ENCODE measurements around the gene TGFBR1. TPM values are rescaled to one million over a fixed set of nuclear protein-coding genes. Genes with fewer than 3 reads are reported as not detected.

Gene TGFBR1
- total and polyA plus RNA-seq, 2 donors (not counting 1 experiment from before 2014, with no cell fraction given): 78.5 to 79.1 TPM

GRCh38 chr9:99142275-99142674 lies 37.4 kb downstream of the TGFBR1 start:
- DNase-seq (ENCODE audit: low read depth in 2 of 2): no peak
- Histone ChIP-seq H3K4me2 (ENCODE audit: extremely low read depth, insufficient read depth, low read length) (no peak overlapping the region), H2AFZ (ENCODE audit: low read length) (no peak overlapping the region), H3K79me2 (ENCODE audit: control insufficient read depth, insufficient read depth, low read length) (no peaks in the 10 kb centered on the region), H4K20me1 (ENCODE audit: control insufficient read depth, extremely low read depth, insufficient read depth, low read length) (no peaks in the 10 kb centered on the region), H3K4me3 (replicated peaks in 1 of 4; ENCODE audit: control extremely low read depth in 1 of 4, insufficient read depth in 1 of 4, low read depth in 3 of 4, low read length in 4 of 4) (no peak overlapping the region), H3K9me3 (ENCODE audit: control insufficient read depth, insufficient read depth, low read depth, low read length) (no peaks in the 10 kb centered on the region), H3K36me3 (ENCODE audit: control insufficient read depth, insufficient read depth, low read length) (peaks cover 1% of the 10 kb centered on the region), H3K27ac (ENCODE audit: insufficient read depth, low read length) (no peak overlapping the region), H3K4me1 (ENCODE audit: control insufficient read depth, extremely low read depth, insufficient read depth, low read length) (no peaks in the 10 kb centered on the region), H3K27me3 (ENCODE audit: control insufficient read depth, insufficient read depth, low read length) (no peaks in the 10 kb centered on the region), H3K9ac (ENCODE audit: insufficient read depth, low read length) (no peak overlapping the region)
- TF ChIP-seq EZH2 (IDR thresholded peaks at IDR 0.05; ENCODE audit: low read length, missing control alignments): no peak
- TF ChIP-seq, protein P1, sequence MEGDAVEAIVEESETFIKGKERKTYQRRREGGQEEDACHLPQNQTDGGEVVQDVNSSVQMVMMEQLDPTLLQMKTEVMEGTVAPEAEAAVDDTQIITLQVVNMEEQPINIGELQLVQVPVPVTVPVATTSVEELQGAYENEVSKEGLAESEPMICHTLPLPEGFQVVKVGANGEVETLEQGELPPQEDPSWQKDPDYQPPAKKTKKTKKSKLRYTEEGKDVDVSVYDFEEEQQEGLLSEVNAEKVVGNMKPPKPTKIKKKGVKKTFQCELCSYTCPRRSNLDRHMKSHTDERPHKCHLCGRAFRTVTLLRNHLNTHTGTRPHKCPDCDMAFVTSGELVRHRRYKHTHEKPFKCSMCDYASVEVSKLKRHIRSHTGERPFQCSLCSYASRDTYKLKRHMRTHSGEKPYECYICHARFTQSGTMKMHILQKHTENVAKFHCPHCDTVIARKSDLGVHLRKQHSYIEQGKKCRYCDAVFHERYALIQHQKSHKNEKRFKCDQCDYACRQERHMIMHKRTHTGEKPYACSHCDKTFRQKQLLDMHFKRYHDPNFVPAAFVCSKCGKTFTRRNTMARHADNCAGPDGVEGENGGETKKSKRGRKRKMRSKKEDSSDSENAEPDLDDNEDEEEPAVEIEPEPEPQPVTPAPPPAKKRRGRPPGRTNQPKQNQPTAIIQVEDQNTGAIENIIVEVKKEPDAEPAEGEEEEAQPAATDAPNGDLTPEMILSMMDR (conservative IDR thresholded peaks at IDR 0.05 in 1 of 2, IDR thresholded peaks at IDR 0.05 in 1 of 2; ENCODE audit: low read depth in 1 of 2, low read length in 2 of 2): no peak

GRCh38 chr9:99143655-99144054 lies 38.7 kb downstream of the TGFBR1 start:
- H3K36me3 ChIP-seq (ENCODE audit: control insufficient read depth, insufficient read depth, low read length): peaks cover 1% of the 10 kb centered on the region
- DNase-seq (ENCODE audit: low read depth in 2 of 2): peak in 1 of 2 donors; percentile 7
- TF ChIP-seq EZH2 (IDR thresholded peaks at IDR 0.05; ENCODE audit: low read length, missing control alignments): no peak
- TF ChIP-seq, protein P1 (conservative IDR thresholded peaks at IDR 0.05 in 1 of 2, IDR thresholded peaks at IDR 0.05 in 1 of 2; ENCODE audit: low read depth in 1 of 2, low read length in 2 of 2): no peak

GRCh38 chr9:99144966-99145365 lies 40.1 kb downstream of the TGFBR1 start:
- Histone ChIP-seq H3K4me3 (replicated peaks in 1 of 4; ENCODE audit: control extremely low read depth in 1 of 4, insufficient read depth in 1 of 4, low read depth in 3 of 4, low read length in 4 of 4) (no peak overlapping the region), H3K9ac (ENCODE audit: insufficient read depth, low read length) (no peak overlapping the region), H3K4me2 (ENCODE audit: extremely low read depth, insufficient read depth, low read length) (no peak overlapping the region), H3K79me2 (ENCODE audit: control insufficient read depth, insufficient read depth, low read length) (no peaks in the 10 kb centered on the region), H3K36me3 (ENCODE audit: control insufficient read depth, insufficient read depth, low read length) (peaks cover 1% of the 10 kb centered on the region), H3K9me3 (ENCODE audit: control insufficient read depth, insufficient read depth, low read depth, low read length) (no peaks in the 10 kb centered on the region), H3K4me1 (ENCODE audit: control insufficient read depth, extremely low read depth, insufficient read depth, low read length) (no peaks in the 10 kb centered on the region), H3K27me3 (ENCODE audit: control insufficient read depth, insufficient read depth, low read length) (no peaks in the 10 kb centered on the region), H2AFZ (ENCODE audit: low read length) (no peak overlapping the region), H4K20me1 (ENCODE audit: control insufficient read depth, extremely low read depth, insufficient read depth, low read length) (no peaks in the 10 kb centered on the region), H3K27ac (ENCODE audit: insufficient read depth, low read length) (no peak overlapping the region)
- no peak for TF ChIP-seq EZH2 (IDR thresholded peaks at IDR 0.05; ENCODE audit: low read length, missing control alignments)
- TF ChIP-seq, protein P1 (conservative IDR thresholded peaks at IDR 0.05 in 1 of 2, IDR thresholded peaks at IDR 0.05 in 1 of 2; ENCODE audit: low read depth in 1 of 2, low read length in 2 of 2): no peak
- no peak for DNase-seq (ENCODE audit: low read depth in 2 of 2)

More at GRCh38 chr9:99143655-99144054, 38.7 kb downstream of the TGFBR1 start:
- H3K27me3 ChIP-seq (ENCODE audit: control insufficient read depth, insufficient read depth, low read length): no peaks in the 10 kb centered on the region
- H3K9ac ChIP-seq (ENCODE audit: insufficient read depth, low read length): no peak overlapping the region
- no peak overlapping the region for H3K27ac ChIP-seq (ENCODE audit: insufficient read depth, low read length)
- no peaks in the 10 kb centered on the region for H3K4me1 ChIP-seq (ENCODE audit: control insufficient read depth, extremely low read depth, insufficient read depth, low read length)
- no peaks in the 10 kb centered on the region for H4K20me1 ChIP-seq (ENCODE audit: control insufficient read depth, extremely low read depth, insufficient read depth, low read length)
- no peaks in the 10 kb centered on the region for H3K9me3 ChIP-seq (ENCODE audit: control insufficient read depth, insufficient read depth, low read depth, low read length)
- no peaks in the 10 kb centered on the region for H3K79me2 ChIP-seq (ENCODE audit: control insufficient read depth, insufficient read depth, low read length)
- H3K4me2 ChIP-seq (ENCODE audit: extremely low read depth, insufficient read depth, low read length): no peak overlapping the region
- H2AFZ ChIP-seq (ENCODE audit: low read length): no peak overlapping the region
- no peak overlapping the region for H3K4me3 ChIP-seq (replicated peaks in 1 of 4; ENCODE audit: control extremely low read depth in 1 of 4, insufficient read depth in 1 of 4, low read depth in 3 of 4, low read length in 4 of 4)
